Measurements from ENCODE around the gene ERICH4.

The ERICH4 gene

DNA sequence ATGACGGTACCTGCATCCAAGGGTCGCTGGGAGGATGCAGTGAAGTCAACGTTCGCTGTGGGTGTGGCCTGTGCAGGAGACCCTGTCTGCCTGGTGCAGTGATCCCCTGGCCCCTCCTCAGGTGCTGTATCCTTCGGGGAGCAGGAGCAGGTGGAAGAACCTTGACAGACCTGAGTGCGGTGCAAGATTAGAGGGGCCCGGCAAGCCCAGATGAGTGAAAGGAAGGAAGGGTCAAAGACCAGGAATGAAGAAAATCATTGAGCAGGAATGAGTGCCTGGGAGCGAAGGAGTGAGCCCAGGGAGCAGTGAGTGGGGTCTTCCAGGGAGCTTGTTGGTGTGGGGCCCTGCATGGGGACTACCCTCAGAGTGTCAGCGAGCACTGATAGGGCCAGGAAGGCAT, 28.5 kb upstream of the ERICH4 start:
- no peak for DNase-seq (ENCODE audit: low read depth)

GRCh38 chr19:41415154-41415571, 27.8 kb upstream of the ERICH4 start:
- DNase-seq (ENCODE audit: low read depth), result no peak

DNA sequence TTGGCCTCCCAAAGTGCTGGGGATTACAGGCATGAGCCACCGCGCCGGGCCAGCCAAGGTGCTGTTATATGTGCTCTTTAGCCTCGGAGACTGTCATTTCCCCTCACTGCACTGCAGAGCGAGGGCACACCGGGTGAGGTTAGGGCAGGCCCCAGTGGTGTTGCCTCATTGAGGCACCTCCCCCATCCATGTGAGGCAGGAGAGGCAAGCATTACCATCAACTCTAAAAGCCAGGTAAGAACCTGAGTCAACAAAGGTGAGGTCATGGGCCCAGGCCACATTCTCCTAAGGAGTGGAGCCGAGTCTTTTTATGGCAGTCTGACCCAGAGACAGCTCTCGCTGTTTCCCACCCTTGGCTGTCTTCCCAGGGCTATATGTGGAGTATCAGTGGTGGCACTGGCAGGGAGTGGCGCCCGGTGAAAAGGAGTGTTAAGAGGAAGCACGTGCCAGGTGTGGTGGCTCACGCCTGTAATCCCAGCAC, 26.7 kb upstream of the ERICH4 start:
- no peak for DNase-seq (ENCODE audit: low read depth)

GRCh38 chr19:41420101-41420880, 22.7 kb upstream of the ERICH4 start:
- DNase-seq (ENCODE audit: low read depth), result no peak

GRCh38 chr19:41421314-41421713, 21.6 kb upstream of the ERICH4 start:
- no peak for DNase-seq (ENCODE audit: low read depth)

- no peak for DNase-seq (ENCODE audit: low read depth)
Measured at GRCh38 chr19:41421973-41422372, 21.0 kb upstream of the ERICH4 start.

- no peak for DNase-seq (ENCODE audit: low read depth)
Measured at GRCh38 chr19:41422456-41422855, 20.5 kb upstream of the ERICH4 start.

GRCh38 chr19:41422955-41423354, 20.0 kb upstream of the ERICH4 start:
- no peak for DNase-seq (ENCODE audit: low read depth)

GRCh38 chr19:41424335-41425173, 18.4 kb upstream of the ERICH4 start:
- DNase-seq (ENCODE audit: low read depth), result no peak

DNA sequence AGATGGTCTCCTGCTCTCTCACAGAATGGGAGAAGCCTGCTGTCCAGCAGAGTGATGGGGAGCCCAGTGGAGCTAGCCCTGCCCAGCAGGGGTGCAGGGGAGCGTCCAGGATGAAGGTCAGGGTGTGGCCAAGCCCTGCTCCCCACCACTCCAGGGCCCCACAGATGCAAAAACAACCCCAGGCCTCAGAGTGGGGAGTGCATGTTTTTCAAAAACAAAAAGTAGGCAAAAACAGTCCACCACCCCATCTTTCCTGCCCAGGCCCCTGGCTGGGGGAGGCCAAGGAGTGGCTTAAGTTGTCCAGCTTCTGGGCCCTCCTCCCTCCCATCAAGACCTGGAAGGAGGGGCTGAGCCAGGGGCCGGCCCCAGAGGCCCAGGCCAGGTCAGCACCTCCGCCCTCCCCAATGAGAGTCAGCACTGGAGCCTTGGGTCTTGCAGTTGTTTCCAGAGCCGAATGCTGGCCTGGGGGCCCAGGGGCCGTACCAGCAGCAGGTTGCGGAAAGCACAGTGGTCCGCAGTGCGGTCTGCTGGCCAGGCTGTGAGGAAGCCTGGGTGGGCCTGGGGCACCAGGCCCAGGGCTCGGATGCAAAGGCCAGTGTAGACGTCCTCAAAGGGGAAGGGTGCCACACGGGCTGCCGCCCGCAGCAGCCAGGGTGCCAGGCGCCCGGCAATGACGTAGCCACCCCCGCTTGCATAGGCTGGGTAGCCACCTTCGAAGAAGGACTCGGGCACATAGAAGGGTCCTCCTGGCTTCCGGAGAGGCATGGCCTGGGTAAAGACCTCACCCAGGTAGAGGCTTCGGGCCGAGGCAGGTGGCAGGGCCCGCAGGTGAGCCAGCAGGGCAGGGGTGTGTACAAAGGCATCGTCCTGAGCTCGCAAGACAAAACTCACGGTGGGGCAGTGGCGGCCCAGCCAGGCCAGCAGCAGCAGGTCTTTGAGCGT, 17.5 kb upstream of the ERICH4 start:
- no peak for DNase-seq (ENCODE audit: low read depth)

DNA sequence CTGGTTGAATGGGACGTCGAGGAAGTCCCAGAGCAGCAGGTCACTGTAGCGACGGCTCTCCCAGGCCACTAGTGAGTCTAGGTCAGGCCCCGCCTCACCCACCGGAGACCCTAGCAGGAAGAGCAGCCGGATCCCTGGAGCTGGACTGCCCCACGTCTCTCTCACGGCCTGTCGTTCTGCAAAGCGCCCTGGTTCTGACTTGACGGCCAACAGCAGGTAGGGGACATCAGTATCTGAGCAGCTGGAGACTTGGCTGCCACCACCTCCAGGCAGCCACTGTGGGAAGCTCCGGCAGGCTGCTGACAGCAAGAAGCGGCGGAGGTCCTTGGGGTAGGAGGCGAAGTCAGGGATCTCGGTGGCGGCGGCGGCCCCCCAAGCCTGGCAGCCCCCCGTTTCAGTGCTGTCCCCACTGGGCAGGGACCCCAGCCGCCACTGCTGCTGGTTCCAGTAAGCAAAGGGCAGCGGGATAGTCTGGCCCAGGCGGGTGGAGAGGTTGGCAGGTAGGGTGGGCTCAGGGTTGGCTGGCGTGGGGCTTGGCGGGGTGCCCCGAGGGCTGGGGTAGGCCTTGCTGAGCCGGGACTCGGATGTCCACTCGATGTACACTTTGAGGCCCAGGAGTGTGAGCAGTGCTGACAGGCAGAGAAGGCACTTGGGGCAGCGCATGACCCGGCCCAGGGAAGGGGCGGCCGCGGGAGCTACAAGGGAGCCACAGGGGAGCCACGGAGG, 16.7 kb upstream of the ERICH4 start:
- DNase-seq (ENCODE audit: low read depth), result no peak

DNA sequence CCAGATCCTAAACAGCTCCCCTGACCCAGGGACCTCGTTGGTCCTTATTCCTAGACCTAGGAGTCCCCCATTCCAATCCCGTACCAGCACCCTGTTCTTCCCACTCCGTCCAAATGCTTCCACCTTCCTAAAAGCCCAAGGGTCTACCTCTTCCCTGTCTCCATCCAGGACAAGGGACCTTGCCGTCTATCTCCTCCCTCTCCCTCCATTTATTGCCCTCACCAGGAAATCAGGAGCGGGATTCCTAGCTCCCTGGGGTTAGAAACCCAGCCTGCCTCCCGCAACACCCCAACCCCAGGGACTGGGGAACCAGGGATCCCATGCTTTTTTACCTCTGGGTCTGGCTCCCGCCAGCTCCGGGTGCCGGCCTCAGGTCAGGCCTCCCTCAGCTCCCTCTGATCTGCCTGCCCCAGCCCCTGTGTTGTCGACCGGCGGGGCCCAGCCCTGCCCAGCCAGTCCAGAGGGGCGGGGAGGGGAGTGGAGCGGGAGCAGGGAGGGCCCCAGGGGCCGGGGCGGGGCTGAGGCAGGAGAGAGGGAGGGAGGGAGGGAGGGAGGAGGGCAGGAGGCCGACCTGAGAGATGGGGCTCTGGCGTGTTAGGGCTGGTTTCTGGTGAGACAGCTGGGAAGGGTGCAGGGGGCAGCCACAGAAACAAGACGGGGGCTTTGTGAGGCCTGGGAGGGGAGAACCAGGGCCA, 15.9 kb upstream of the ERICH4 start, which contains the start of gene B3GNT8:
TSS of gene B3GNT8 (minus strand) at position 423 of the 695 bp plus-strand sequence. CDS start 596 bp downstream, outside the sequence.
- DNase-seq (ENCODE audit: low read depth), result peak; percentile 36

- DNase-seq (ENCODE audit: low read depth), result peak; percentile 17
Measured at GRCh38 chr19:41427647-41428480, 15.1 kb upstream of the ERICH4 start.

- no peak for DNase-seq (ENCODE audit: low read depth)
Measured at GRCh38 chr19:41428481-41428859, 14.5 kb upstream of the ERICH4 start.

GRCh38 chr19:41430922-41431321, 12.0 kb upstream of the ERICH4 start:
- DNase-seq (ENCODE audit: low read depth), result no peak

- no peak for DNase-seq (ENCODE audit: low read depth)
Measured at GRCh38 chr19:41431426-41432386, 11.2 kb upstream of the ERICH4 start.

GRCh38 chr19:41433171-41433570, 9.8 kb upstream of the ERICH4 start:
- no peak for DNase-seq (ENCODE audit: low read depth)

DNA sequence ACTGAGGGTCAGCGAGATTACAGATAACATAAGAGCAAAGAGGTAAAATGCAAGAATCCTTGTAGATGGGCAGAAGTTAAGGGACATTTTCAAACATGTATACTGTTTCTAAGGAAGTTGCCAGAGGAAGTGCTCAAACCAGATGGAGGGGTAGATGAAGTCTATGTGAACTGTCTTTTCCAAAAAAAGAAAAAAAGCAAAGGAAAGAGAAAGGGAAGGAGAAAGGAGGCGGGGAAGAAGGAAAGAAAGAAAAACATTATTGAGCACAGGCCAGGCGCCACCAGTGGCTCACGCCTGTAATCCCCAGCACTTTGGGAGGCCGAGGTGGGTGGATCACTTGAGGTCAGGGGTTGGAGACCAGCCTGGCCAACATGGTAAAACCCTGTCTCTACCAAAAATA, 8.5 kb upstream of the ERICH4 start:
- DNase-seq (ENCODE audit: low read depth), result no peak
